ENCODE results near the gene LRRC32.
A peak's percentile ranks its signal among the peaks of the same experiment; 100 is the strongest.

Gene LRRC32

DNA sequence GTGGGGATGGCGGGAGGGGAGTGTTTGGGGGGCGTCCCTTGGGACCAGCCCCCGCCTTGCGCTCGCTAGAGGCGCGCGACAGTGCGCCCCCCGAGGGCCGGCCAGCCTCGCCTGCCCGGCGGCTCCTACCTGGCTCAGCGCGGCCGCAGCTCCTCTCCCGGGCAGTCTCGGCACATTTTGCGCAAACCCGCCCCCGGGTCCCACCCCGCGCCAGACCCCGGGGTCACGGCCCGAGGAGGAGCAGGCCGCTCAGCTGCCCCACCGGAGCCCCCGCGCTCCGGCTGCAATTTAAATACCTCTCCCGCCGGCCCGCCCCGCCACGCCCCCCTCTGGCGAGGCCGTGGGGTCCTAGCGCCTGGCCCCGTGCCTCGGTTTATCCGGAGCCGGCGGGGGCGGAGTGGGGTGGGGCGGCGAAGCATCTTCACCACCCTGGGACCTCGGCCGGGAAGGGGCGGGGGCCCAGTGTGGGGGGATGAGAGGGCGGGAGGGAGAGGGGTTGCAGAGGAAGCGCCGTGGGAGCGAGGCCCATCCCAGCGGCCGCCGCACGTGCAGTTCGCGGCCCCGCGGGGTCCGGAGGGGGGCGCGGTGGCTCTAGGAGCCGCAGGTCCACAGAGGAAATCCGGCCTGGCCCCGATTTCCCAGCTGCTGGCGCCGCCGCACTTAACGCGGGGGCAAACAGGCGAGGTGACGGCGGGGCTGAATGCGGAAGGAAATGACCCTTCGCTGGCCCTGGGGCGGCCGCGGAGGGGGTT is at the start of gene LRRC32:
LRRC32 (minus strand) TSS at position 263 of the 752 bp plus-strand sequence. CDS start 4,793 bp downstream, outside the sequence.
- DNase-seq (ENCODE audit: low spot score): no peak

GRCh38 chr11:76719686-76720085 is 49.1 kb upstream of the LRRC32 start:
- no peak for DNase-seq (ENCODE audit: low spot score)

DNA sequence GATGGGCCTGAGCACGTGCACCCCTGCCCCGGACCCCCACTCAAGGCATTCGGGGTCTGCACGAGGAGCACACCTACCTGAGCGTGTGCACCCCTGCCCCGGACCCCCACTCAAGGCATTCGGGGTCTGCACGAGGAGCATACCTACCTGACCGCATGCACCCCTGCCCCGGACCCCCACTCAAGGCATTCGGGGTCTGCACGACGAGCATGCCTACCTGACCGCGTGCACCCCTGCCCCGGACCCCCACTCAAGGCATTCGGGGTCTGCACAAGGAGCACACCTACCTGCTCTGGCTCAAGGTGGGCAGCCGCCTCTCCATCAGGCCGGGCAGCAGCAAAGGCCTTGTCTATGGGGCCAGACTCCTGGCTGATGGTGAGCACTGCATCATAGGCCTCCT is 48.7 kb upstream of the LRRC32 start:
- DNase-seq (ENCODE audit: low spot score): no peak

DNA sequence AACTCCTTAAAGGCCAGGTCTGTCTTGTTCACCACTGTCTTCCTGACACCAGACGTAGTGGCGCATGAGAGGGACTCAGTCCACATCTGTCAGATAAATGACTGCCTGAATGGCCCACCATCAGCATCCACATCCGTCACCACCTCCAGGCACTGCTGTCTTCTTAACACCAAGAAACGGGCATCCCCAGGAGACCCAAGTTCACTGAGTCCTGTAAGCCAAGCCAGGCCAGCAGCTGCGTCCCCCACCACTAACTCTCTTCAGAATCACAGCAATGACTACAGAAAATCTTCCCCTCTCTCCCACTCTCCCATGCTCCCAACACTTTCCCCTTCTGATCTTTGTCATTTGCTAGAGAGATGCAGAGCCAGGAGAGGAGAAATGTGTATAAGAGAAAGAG is 47.3 kb upstream of the LRRC32 start:
- DNase-seq (ENCODE audit: low spot score): no peak

DNA sequence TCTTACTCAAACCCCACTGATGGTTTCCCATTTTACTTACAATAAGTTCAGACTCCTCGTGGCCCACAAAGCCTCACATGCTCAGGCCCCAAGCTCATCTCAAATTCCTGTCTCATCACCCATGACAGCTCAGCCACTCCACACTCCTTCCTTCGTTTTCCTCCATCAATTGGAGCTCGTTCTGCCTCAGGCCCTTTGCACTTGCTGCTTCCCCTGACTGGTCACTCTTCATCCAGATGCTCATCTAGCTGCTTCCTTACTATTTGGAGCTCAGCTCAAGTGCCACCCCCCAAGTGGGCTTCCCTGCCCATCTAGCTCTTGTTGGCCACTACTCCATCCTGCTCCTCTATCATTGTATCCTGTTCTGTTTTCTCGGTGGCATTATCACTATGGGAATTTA is 46.8 kb upstream of the LRRC32 start:
- no peak for DNase-seq (ENCODE audit: low spot score)

DNA sequence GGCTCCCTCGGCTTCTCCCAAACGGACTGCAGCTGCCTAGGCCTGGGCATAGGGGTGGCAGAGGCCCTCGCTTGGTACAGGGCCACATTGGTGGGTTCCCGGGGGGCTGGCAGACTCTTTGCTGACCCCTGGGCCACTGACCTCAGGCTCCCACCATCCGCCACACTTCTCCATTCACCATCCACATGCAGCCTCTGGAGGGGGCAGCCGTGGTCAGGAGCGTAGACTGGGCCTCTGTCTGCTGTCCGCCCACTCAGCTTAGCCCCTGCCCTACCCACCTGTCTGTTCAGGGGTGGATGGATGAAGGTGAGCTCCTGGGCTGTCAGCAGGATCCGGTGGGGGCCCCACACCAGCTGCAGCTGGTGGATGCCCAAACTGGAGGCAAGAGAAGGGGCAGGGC is 45.7 kb upstream of the LRRC32 start:
- no peak for DNase-seq (ENCODE audit: low spot score)

GRCh38 chr11:76714493-76714892 is 43.9 kb upstream of the LRRC32 start:
- DNase-seq (ENCODE audit: low spot score): no peak

DNA sequence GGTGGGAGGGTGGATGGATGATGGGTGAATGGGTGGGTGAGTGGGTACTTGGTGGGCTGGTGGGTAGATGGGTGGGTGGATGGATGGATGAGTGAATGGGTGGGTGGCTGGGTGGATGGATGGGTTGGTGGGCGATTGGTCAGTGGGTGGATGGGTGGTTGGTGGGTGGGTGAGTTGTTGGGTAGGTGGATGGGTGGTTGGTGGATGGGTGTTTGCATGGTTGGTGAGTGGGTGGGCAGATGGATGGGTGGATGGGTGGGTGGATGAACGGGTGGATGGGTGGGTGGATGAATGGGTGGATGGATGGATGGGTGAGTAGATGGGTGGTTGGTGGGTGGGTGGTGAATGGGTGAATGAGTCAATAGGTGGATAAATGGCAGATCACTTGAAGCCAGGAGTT is 43.0 kb upstream of the LRRC32 start:
- DNase-seq (ENCODE audit: low spot score): no peak

GRCh38 chr11:76712125-76712524 is 41.6 kb upstream of the LRRC32 start:
- DNase-seq (ENCODE audit: low spot score): no peak

- DNase-seq (ENCODE audit: low spot score): no peak
Observed at GRCh38 chr11:76709756-76710155, 39.2 kb upstream of the LRRC32 start.

DNA sequence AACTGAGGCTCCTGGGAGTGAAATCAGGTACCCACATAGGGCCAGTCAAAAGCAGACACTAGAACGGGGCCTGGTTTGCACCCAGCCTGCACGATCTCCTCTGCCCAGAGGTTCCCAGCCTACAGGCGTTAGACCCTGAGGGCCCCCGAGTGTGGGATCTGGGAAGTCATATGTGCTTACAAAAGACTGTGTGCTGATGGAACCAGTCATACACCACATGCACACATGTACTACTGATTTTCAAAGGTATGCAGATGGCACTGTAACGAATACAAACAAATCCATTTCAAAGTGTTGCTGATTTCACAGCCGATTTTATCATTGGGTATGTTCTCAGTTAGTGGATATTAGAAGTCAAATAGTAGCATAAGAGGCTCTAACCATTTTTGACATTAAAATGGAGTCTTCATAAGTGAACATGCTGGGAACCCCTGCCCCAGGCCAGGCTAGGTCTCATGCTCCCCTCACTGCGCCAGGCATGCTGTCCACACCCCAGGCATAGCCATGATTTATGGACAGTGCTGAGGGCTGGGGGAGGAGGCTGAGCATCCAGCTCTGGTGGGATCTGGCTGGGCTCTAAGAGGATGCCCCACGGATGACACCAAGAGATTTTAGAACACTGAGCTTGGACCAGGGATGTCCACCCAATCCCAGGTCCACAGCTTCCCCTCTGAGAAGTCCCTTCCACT is 38.6 kb upstream of the LRRC32 start:
- no peak for DNase-seq (ENCODE audit: low spot score)

- no peak for DNase-seq (ENCODE audit: low spot score)
Observed at GRCh38 chr11:76707293-76707825, 36.8 kb upstream of the LRRC32 start.

DNA sequence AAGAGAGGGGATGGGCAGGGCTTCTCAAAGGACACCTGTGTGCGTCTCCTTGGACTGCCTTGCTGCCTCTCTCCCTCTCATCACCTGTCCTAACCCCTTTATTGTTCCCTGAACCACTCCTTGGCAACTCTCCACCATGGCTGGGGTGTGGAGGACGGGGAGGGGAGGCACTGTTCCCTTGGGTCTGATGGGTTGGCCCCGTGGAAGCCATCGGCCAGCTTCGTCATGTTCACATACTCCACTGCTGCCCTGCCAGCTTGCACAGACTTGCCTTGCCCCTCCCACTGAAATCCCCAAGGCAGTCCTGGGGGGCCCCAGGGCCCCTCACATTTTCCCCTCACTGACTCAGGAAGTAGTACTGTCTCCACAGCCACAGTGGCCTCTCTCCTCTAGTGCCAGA is 36.1 kb upstream of the LRRC32 start:
- no peak for DNase-seq (ENCODE audit: low spot score)

- no peak for DNase-seq (ENCODE audit: low spot score)
Observed at GRCh38 chr11:76705826-76706225, 35.3 kb upstream of the LRRC32 start.

GRCh38 chr11:76704171-76704948 is 33.8 kb upstream of the LRRC32 start:
- no peak for DNase-seq (ENCODE audit: low spot score)

- no peak for DNase-seq (ENCODE audit: low spot score)
Observed at GRCh38 chr11:76703707-76704106, 33.2 kb upstream of the LRRC32 start.

GRCh38 chr11:76702336-76703128 is 32.0 kb upstream of the LRRC32 start:
- DNase-seq (ENCODE audit: low spot score): no peak

DNA sequence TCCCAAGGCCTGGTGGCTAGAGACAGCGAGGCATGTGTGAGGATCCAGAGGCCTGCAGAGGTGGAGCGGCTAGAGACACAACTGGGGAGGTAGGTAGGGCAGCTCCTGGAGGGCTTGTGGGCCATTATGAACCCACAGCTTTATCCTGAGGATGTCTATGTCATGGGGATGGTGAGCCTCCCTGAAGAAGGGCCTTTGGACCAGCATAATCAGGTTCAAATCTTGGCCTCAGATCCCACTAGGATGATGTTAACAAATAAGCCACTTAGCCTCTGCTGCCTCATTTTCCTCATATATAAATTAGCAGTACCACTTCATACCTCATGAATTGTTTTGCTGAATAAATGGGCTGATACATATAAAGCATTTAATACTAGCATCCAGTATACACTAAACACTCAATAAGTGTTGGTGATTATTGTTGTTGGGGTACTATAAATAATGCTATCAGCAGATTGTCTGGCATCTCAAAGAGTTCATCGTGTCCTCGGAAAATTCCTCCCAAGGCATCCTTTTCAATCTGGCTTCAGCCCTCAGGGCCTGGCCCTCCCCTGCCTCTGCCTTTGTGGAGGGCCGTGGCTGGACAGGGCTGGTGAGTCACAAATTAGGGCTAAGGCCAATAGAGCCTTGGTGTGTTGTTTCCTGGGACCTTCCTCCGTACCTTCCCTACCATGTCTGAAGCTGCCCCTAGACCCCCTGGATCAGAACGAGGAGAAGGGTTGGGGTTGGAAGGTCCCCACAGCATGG is 30.9 kb upstream of the LRRC32 start:
- DNase-seq (ENCODE audit: low spot score): no peak

GRCh38 chr11:76700177-76701100 is 29.9 kb upstream of the LRRC32 start:
- peak; percentile 33 for DNase-seq (ENCODE audit: low spot score)
